Vagina (tissue), 2 donors: ENCODE measurements around the gene MAT2A.
"Not testable (repeated sequence)": the region's sequence is repeated elsewhere in the genome, so short reads cannot be mapped to it uniquely, and the experiment has no call there.

Experiments used
- POLR2A ChIP-seq, 2 donors: fragments of 450-650 bp; IDR thresholded peaks; one replicate each; pipeline ENCODE4 v1.6.1; 2017; ENCODE audit warnings: antibody characterized with exemption in 2 of 2, mild to moderate bottlenecking in 2 of 2, moderate library complexity in 2 of 2
- POLR2AphosphoS5 ChIP-seq, 2 donors: sonication (generic); formaldehyde crosslinking; IDR thresholded peaks; one replicate each; pipeline ENCODE4 v1.9.0; 2017; ENCODE audit warnings: antibody characterized with exemption in 2 of 2, mild to moderate bottlenecking in 2 of 2, low read depth in 1 of 2; ENCODE audit not compliant: insufficient read depth in 1 of 2
- TF ChIP-seq, protein P1 (sequence below), 3 experiments: fragments of 450-650 bp in 2 of 3; fragments of 200-600 bp in 1 of 3; sonication (generic) in 1 of 3; IDR thresholded peaks; one replicate each; pipeline ENCODE4 v1.5.1; 2017 to 2019; ENCODE audit warnings: antibody characterized with exemption in 3 of 3, mild to moderate bottlenecking in 2 of 3, moderate library complexity in 2 of 3

DNA sequence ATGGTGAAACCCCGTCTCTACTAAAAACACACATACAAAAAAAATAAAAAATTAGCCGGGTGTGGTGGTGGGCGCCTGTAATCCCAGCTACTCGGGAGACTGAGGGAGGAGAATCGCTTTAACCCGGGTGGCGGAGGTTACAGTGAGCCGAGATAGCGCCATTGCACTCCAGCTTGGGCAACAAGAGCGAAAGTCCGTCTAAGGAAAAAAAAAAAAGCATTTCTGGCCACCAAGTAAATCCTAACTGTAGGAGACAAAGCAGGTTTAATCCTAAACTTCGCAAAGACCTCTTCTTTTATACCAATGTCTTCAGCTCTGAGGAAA lies 21.4 kb downstream of the MAT2A start:
- TF ChIP-seq, protein P1, sequence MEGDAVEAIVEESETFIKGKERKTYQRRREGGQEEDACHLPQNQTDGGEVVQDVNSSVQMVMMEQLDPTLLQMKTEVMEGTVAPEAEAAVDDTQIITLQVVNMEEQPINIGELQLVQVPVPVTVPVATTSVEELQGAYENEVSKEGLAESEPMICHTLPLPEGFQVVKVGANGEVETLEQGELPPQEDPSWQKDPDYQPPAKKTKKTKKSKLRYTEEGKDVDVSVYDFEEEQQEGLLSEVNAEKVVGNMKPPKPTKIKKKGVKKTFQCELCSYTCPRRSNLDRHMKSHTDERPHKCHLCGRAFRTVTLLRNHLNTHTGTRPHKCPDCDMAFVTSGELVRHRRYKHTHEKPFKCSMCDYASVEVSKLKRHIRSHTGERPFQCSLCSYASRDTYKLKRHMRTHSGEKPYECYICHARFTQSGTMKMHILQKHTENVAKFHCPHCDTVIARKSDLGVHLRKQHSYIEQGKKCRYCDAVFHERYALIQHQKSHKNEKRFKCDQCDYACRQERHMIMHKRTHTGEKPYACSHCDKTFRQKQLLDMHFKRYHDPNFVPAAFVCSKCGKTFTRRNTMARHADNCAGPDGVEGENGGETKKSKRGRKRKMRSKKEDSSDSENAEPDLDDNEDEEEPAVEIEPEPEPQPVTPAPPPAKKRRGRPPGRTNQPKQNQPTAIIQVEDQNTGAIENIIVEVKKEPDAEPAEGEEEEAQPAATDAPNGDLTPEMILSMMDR (IDR thresholded peaks at IDR 0.05), result not testable (repeated sequence)
- not testable (repeated sequence) for TF ChIP-seq POLR2AphosphoS5 (IDR thresholded peaks at IDR 0.05; ENCODE audit: insufficient read depth in 1 of 2, low read depth in 1 of 2); POLR2A (IDR thresholded peaks at IDR 0.05)
